GM21526 (cell line): ENCODE results near the gene PHF19.

Experiments
- ATAC-seq: cut with Tn5 transposase; IDR thresholded peaks from one replicate; pipeline ENCODE4 v1.9.1; 2021; ENCODE audit warnings: moderate library complexity; ENCODE audit not compliant: unreplicated experiment, low FRiP score

The PHF19 gene

DNA sequence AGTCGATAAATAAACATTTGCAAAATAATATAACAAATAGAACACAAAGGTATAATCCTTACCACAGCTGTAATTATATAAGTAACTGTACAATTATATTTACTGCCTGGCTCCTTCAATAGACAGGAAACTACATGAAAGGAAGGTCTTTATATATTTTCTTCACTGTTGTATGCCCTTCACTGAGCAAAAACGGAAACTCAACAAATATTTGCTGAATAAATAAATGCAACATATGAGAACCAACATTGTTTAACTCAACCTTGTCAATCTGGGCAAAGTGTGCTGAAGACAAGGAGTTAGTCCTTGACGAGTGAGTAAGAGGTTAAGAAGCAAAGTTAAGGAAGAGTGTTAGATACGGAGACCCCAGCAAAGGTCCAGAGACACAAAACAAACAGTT lies 56.9 kb downstream of the PHF19 start:
- ATAC-seq, result no peak

DNA sequence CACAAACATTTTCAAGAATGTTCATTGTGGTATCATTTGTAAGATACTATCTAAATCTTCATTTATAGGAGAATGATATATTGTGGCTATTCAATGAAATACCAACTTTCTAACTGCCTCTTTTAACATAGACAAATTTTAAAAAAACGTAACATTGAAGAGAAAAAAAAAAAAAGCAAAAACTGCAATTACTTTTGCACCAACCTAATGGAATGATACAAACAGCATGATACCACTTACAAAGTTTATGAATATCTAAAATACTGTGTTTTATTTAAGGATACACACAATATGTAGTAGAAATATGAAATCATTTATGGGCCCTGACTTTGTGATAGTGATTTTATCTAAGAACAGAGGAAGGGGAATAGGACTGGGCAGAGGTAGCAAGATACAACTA lies 58.4 kb downstream of the PHF19 start:
- ATAC-seq, result no peak

DNA sequence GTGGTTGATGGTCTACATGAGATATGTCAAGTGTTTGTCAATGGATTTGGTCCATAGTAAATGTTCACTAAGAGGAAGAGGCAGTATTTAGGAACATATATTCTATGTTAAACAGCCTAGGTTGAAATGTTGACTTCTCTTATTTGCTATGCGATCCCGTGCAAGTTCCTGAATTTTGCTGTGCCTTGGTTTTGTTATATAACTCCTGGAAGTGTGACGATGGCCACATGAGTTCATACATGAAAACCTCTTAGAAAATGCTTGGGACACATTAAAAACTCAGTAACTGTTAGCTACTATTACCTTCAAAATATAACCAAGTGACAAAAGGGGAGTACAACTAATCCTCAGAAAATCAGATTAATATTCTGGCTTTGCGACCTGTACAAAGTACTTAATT lies 61.9 kb downstream of the PHF19 start:
- no peak for ATAC-seq

DNA sequence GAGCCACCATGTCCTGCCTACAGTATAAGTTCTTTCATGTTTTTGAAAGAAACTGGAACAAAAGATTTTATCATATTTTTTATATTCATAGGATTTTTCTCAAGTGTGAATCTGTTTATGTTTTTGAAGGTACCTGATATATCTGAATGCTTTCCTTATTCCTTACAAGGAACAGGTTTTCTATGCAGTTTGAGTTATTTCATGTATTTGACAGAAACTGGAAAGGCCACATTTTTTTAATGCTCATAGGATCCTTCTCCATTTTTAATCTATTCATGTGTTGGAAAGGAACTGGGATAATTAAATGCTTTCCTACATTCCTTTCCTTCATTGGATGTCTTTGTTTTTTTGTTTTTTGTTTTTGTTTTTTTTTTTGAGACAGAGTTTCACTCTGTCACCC lies 68.1 kb downstream of the PHF19 start:
- no peak for ATAC-seq

DNA sequence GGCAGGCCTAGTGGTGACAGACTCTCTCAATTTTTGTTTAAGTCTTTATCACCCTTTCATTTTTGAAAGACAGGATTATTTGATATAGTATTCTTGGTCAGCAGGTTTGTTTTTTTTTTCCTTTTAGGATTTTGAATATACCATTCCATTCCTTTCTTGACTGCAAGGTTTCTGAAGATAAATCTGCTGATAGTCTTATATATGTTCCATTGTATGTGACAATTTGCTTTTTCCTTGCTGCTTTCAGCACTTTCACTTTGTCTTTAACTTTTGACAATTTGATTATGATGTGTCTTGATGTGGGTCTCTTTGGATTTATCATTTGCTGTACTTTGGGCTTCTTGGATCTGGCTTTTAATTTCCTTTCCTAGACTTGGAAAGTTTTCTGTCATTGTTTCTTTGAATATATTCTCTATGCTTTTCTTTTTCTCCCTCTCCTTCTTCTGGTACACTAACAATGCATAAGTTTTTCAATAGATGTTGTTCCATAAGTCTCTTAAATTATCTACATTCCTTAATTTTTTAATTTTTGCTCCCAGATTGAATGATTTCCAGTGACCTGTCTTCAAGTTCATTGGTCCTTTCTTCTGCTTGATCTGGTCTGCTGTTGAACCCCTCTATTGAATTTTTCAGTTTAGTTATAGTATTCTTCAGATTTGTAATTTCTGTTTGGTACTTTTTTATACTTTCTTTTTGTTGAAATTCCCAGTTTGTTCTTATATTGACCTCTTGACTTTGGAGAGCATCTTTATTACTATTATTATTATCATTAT lies 69.2 kb downstream of the PHF19 start:
- no peak for ATAC-seq
